OCI-LY7 (cell line): Measurements from ENCODE around the gene ITGA4.

Source experiments
- CTCF ChIP-seq: fragments of 200-600 bp; sonication (generic); conservative IDR thresholded peaks from 2 replicates; pipeline ENCODE4 v1.5.1; 2014; ENCODE audit warnings: mild to moderate bottlenecking, antibody characterized with exemption, low read length, moderate library complexity, mixed read lengths
- EZH2phosphoT487 ChIP-seq: fragments of 200-600 bp; sonication (generic); IDR thresholded peaks from 2 replicates; pipeline ENCODE4 v1.6.1; 2018; ENCODE audit warnings: low read depth, borderline replicate concordance, mild to moderate bottlenecking, mixed run types, antibody characterized with exemption, low read length, moderate library complexity, mixed read lengths

- TF ChIP-seq CTCF (no peak), EZH2phosphoT487 (no peak)
These were observed 69.9 kb downstream of the ITGA4 start for GRCh38 chr2:181527058-181527457.
